Occipital lobe (tissue), 2 donors: ENCODE data around the gene KCNF1. TPM values are rescaled to one million over a fixed set of nuclear protein-coding genes. Genes with fewer than 3 reads are reported as not detected.

Experiments
- small RNA-seq: library from RNA; depleted of rRNA; stranded (forward); fragments of <200 nt; gene quantifications from one replicate; pipeline ENCODE3, GENCODE V24; 2014
- total RNA-seq: library from RNA; depleted of rRNA; stranded (reverse); fragments of >200 nt; gene quantifications from one replicate; pipeline ENCODE4 v1.2.3, GENCODE V29; 2014

KCNF1 gene
- total RNA-seq, 1 donor from 2014 or later = 13.3 TPM

Small RNA genes within 50 kb of the gene (small RNA-seq; reads per million reads assigned to genes)
- not detected for gene AC079587.1

Other genes with a start within 250 kb of the KCNF1 start
- 48.4 TPM for gene NOL10, start 222.0 kb upstream of the KCNF1 start, total RNA-seq
- gene ATP6V1C2, start 190.3 kb upstream of the KCNF1 start, total RNA-seq = 0.16 TPM
- gene PDIA6, start 99.1 kb upstream of the KCNF1 start, total RNA-seq = 102 TPM
- gene SLC66A3, start 243.5 kb downstream of the KCNF1 start, total RNA-seq = 9.8 TPM